ENCODE measurements around the gene LTBP1.

The LTBP1 gene

GRCh38 chr2:33312355-33312754, 365.6 kb downstream of the LTBP1 start:
- H3K27me3 Mint-ChIP-seq = peaks cover 10% of the 10 kb centered on the region
- H3K4me3 Mint-ChIP-seq = no peak overlapping the region
- H3K36me3 Mint-ChIP-seq = no peaks in the 10 kb centered on the region
- H3K27ac Mint-ChIP-seq = no peak overlapping the region
- no peaks in the 10 kb centered on the region for H3K9me3 Mint-ChIP-seq (ENCODE audit: low read depth)
- H3K4me1 Mint-ChIP-seq (ENCODE audit: low read depth) = no peaks in the 10 kb centered on the region

GRCh38 chr2:33313039-33313438, 366.3 kb downstream of the LTBP1 start:
- Mint-ChIP-seq H3K4me3 (no peak overlapping the region), H3K27me3 (peaks cover 10% of the 10 kb centered on the region), H3K9me3 (ENCODE audit: low read depth) (no peaks in the 10 kb centered on the region), H3K4me1 (ENCODE audit: low read depth) (no peaks in the 10 kb centered on the region), H3K36me3 (no peaks in the 10 kb centered on the region), H3K27ac (no peak overlapping the region)

- no peak overlapping the region for H3K27ac Mint-ChIP-seq
- no peaks in the 10 kb centered on the region for H3K9me3 Mint-ChIP-seq (ENCODE audit: low read depth)
- peaks cover 10% of the 10 kb centered on the region for H3K27me3 Mint-ChIP-seq
- H3K36me3 Mint-ChIP-seq = no peaks in the 10 kb centered on the region
- no peak overlapping the region for H3K4me3 Mint-ChIP-seq
- H3K4me1 Mint-ChIP-seq (ENCODE audit: low read depth) = no peaks in the 10 kb centered on the region
These were observed 367.8 kb downstream of the LTBP1 start for GRCh38 chr2:33314541-33314940.

- Mint-ChIP-seq H3K36me3 (no peaks in the 10 kb centered on the region), H3K27me3 (peaks cover 9% of the 10 kb centered on the region), H3K4me3 (no peak overlapping the region), H3K9me3 (ENCODE audit: low read depth) (no peaks in the 10 kb centered on the region), H3K27ac (no peak overlapping the region), H3K4me1 (ENCODE audit: low read depth) (peaks cover 4% of the 10 kb centered on the region)
These were observed 369.6 kb downstream of the LTBP1 start for GRCh38 chr2:33316328-33316727.

- no peak overlapping the region for H3K4me3 Mint-ChIP-seq
- H3K9me3 Mint-ChIP-seq (ENCODE audit: low read depth) = no peaks in the 10 kb centered on the region
- no peaks in the 10 kb centered on the region for H3K36me3 Mint-ChIP-seq
- H3K4me1 Mint-ChIP-seq (ENCODE audit: low read depth) = peaks cover 12% of the 10 kb centered on the region
- H3K27ac Mint-ChIP-seq = no peak overlapping the region
- peaks cover 6% of the 10 kb centered on the region for H3K27me3 Mint-ChIP-seq
These were observed 370.7 kb downstream of the LTBP1 start for GRCh38 chr2:33317369-33318007.

GRCh38 chr2:33318456-33318855, 371.7 kb downstream of the LTBP1 start:
- Mint-ChIP-seq H3K27ac (no peak overlapping the region), H3K4me3 (no peak overlapping the region), H3K27me3 (peaks cover 2% of the 10 kb centered on the region), H3K4me1 (ENCODE audit: low read depth) (peaks cover 13% of the 10 kb centered on the region), H3K36me3 (no peaks in the 10 kb centered on the region), H3K9me3 (ENCODE audit: low read depth) (no peaks in the 10 kb centered on the region)

GRCh38 chr2:33320573-33320972, 373.8 kb downstream of the LTBP1 start:
- Mint-ChIP-seq H3K27me3 (no peaks in the 10 kb centered on the region), H3K4me3 (no peak overlapping the region), H3K4me1 (ENCODE audit: low read depth) (peaks cover 13% of the 10 kb centered on the region), H3K27ac (peak overlapping the region; percentile 52), H3K9me3 (ENCODE audit: low read depth) (no peaks in the 10 kb centered on the region), H3K36me3 (no peaks in the 10 kb centered on the region)

- Mint-ChIP-seq H3K27ac (peak overlapping the region; percentile 65), H3K4me3 (no peak overlapping the region), H3K4me1 (ENCODE audit: low read depth) (peaks cover 13% of the 10 kb centered on the region), H3K36me3 (no peaks in the 10 kb centered on the region), H3K27me3 (no peaks in the 10 kb centered on the region), H3K9me3 (ENCODE audit: low read depth) (no peaks in the 10 kb centered on the region)
These were observed 374.6 kb downstream of the LTBP1 start for GRCh38 chr2:33321236-33321771.

- Mint-ChIP-seq H3K36me3 (no peaks in the 10 kb centered on the region), H3K27me3 (no peaks in the 10 kb centered on the region), H3K4me1 (ENCODE audit: low read depth) (peaks cover 13% of the 10 kb centered on the region), H3K27ac (no peak overlapping the region), H3K9me3 (ENCODE audit: low read depth) (no peaks in the 10 kb centered on the region), H3K4me3 (no peak overlapping the region)
These were observed 375.2 kb downstream of the LTBP1 start for GRCh38 chr2:33321876-33322483.

GRCh38 chr2:33322612-33323011, 375.9 kb downstream of the LTBP1 start:
- no peaks in the 10 kb centered on the region for H3K9me3 Mint-ChIP-seq (ENCODE audit: low read depth)
- H3K4me1 Mint-ChIP-seq (ENCODE audit: low read depth) = peaks cover 13% of the 10 kb centered on the region
- H3K27me3 Mint-ChIP-seq = no peaks in the 10 kb centered on the region
- no peak overlapping the region for H3K27ac Mint-ChIP-seq
- H3K4me3 Mint-ChIP-seq = no peak overlapping the region
- no peaks in the 10 kb centered on the region for H3K36me3 Mint-ChIP-seq

- Mint-ChIP-seq H3K4me3 (no peak overlapping the region), H3K4me1 (ENCODE audit: low read depth) (peaks cover 13% of the 10 kb centered on the region), H3K27me3 (no peaks in the 10 kb centered on the region), H3K9me3 (ENCODE audit: low read depth) (no peaks in the 10 kb centered on the region), H3K27ac (no peak overlapping the region), H3K36me3 (no peaks in the 10 kb centered on the region)
These were observed 377.2 kb downstream of the LTBP1 start for GRCh38 chr2:33323957-33324356.

GRCh38 chr2:33326100-33326499, 379.3 kb downstream of the LTBP1 start:
- Mint-ChIP-seq H3K27ac (no peak overlapping the region), H3K27me3 (no peaks in the 10 kb centered on the region), H3K4me3 (no peak overlapping the region), H3K4me1 (ENCODE audit: low read depth) (peaks cover 11% of the 10 kb centered on the region), H3K9me3 (ENCODE audit: low read depth) (no peaks in the 10 kb centered on the region), H3K36me3 (no peaks in the 10 kb centered on the region)

- Mint-ChIP-seq H3K4me3 (no peak overlapping the region), H3K9me3 (ENCODE audit: low read depth) (no peaks in the 10 kb centered on the region), H3K27me3 (peaks cover 5% of the 10 kb centered on the region), H3K27ac (no peak overlapping the region), H3K36me3 (no peaks in the 10 kb centered on the region), H3K4me1 (ENCODE audit: low read depth) (no peaks in the 10 kb centered on the region)
These were observed 386.7 kb downstream of the LTBP1 start for GRCh38 chr2:33333433-33333832.

- H3K27me3 Mint-ChIP-seq = peaks cover 5% of the 10 kb centered on the region
These were observed 387.3 kb downstream of the LTBP1 start for GRCh38 chr2:33334083-33334482.

GRCh38 chr2:33335516-33335915, 388.8 kb downstream of the LTBP1 start:
- Mint-ChIP-seq H3K36me3 (no peaks in the 10 kb centered on the region), H3K27me3 (peaks cover 8% of the 10 kb centered on the region), H3K27ac (no peak overlapping the region), H3K9me3 (ENCODE audit: low read depth) (no peaks in the 10 kb centered on the region), H3K4me1 (ENCODE audit: low read depth) (no peaks in the 10 kb centered on the region), H3K4me3 (no peak overlapping the region)

More at GRCh38 chr2:33334083-33334482, 387.3 kb downstream of the LTBP1 start:
- Mint-ChIP-seq H3K9me3 (ENCODE audit: low read depth) (no peaks in the 10 kb centered on the region), H3K4me1 (ENCODE audit: low read depth) (no peaks in the 10 kb centered on the region), H3K27ac (no peak overlapping the region), H3K4me3 (no peak overlapping the region), H3K36me3 (no peaks in the 10 kb centered on the region)

Measured in activated naive CD8-positive, alpha-beta T cell (primary cell).